Natural killer cell (primary cell): ENCODE results near the gene AUTS2. TPM values are rescaled to one million over a fixed set of nuclear protein-coding genes. Genes with fewer than 3 reads are reported as not detected.

Experiments
- ATAC-seq, 3 donors: fragments of 150-1000 bp in 2 of 3; fragments of 200-7000 bp in 1 of 3; cut with Tn5 transposase; 1 replicate in 1 of 3; 2 replicates in 2 of 3; pipeline ENCODE4 v1.10.0; 2021; ENCODE audit warnings: mild to moderate bottlenecking in 2 of 3, moderate library complexity in 2 of 3
- DNase-seq, 2 donors: peaks; one replicate each; pipeline versions ENCODE4 v3.0.0 to v3.0.0-alpha.2; 2013 to 2021; ENCODE audit warnings: mixed read lengths in 1 of 2
- H3K27ac ChIP-seq: one replicate; pipeline ENCODE4 v1.5.1; 2013; ENCODE audit warnings: mild to moderate bottlenecking, low read length
- H3K27me3 ChIP-seq: one replicate; pipeline ENCODE4 v1.6.1; 2013; ENCODE audit warnings: low read length; ENCODE audit not compliant: control insufficient read depth, insufficient read depth
- H3K36me3 ChIP-seq: one replicate; pipeline ENCODE4 v1.6.1; 2013; ENCODE audit warnings: low read length; ENCODE audit not compliant: control insufficient read depth, insufficient read depth
- H3K4me1 ChIP-seq: one replicate; pipeline ENCODE4 v1.6.1; 2013; ENCODE audit warnings: low read length; ENCODE audit not compliant: control insufficient read depth, insufficient read depth
- H3K4me3 ChIP-seq: one replicate; pipeline ENCODE4 v1.5.1; 2013; ENCODE audit warnings: low read length
- H3K9me3 ChIP-seq: one replicate; pipeline ENCODE4 v1.6.1; 2013; ENCODE audit warnings: low read length; ENCODE audit not compliant: control insufficient read depth, insufficient read depth
- H3K27ac Mint-ChIP-seq, 2 donors: one replicate each; pipeline ENCODE4 v1.8.0; 2022; ENCODE audit warnings: mild to moderate bottlenecking in 2 of 2, mixed read lengths in 2 of 2, moderate library complexity in 1 of 2
- H3K27me3 Mint-ChIP-seq, 2 donors: one replicate each; pipeline ENCODE4 v1.8.0; 2022; ENCODE audit warnings: low read depth in 2 of 2, mixed read lengths in 2 of 2
- H3K36me3 Mint-ChIP-seq: one replicate; pipeline ENCODE4 v1.8.0; 2022; ENCODE audit warnings: mixed read lengths
- H3K4me1 Mint-ChIP-seq, 2 donors: one replicate each; pipeline ENCODE4 v1.8.0; 2022; ENCODE audit warnings: mixed read lengths in 2 of 2
- H3K4me3 Mint-ChIP-seq: one replicate; pipeline ENCODE4 v1.8.0; 2022; ENCODE audit warnings: mild to moderate bottlenecking, moderate library complexity, mixed read lengths
- H3K9me3 Mint-ChIP-seq, 2 donors: one replicate each; pipeline ENCODE4 v1.8.0; 2022; ENCODE audit warnings: mixed read lengths in 2 of 2
- CTCF ChIP-seq: fragments of 200-600 bp; IDR thresholded peaks from one replicate; pipeline ENCODE4 v1.8.0; 2022; ENCODE audit warnings: antibody characterized with exemption
- WGBS: methylation state at CpG from one replicate; pipeline ENCODE4 v1.1.7; 2013; ENCODE audit warnings: missing lambda C conversion rate; ENCODE audit not compliant: insufficient coverage; 5-methylcytosine and 5-hydroxymethylcytosine counted together
- intact Hi-C: fragments of 100-400 bp; cut with micrococcal nuclease; formaldehyde crosslinking; loops from one replicate; pipeline ENCODE4 v1.14.2; 2022
- total RNA-seq, 4 donors: library from RNA; stranded (reverse); fragments of 120-200 nt in 1 of 4; gene quantifications; one replicate each; pipeline versions ENCODE4 v1.2.3 to v1.2.4, GENCODE V29; 2013 to 2022

Gene AUTS2
- total RNA-seq, 3 donors from 2014 or later (not counting 1 experiment from before 2014, with no cell fraction given) = 147 to 197 (median 155) TPM

- no peaks in the 10 kb centered on the region for H3K4me1 ChIP-seq
- H3K4me3 ChIP-seq = no peak overlapping the region
- H3K27me3 ChIP-seq = no peaks in the 10 kb centered on the region
- ATAC-seq (no peak), DNase-seq (no peak)
- Mint-ChIP-seq H3K9me3 (no peaks in the 10 kb centered on the region), H3K4me3 (no peak overlapping the region), H3K4me1 (peaks cover 0 to 39% of the 10 kb centered on the region in 2 donors), H3K27ac (no peak overlapping the region), H3K27me3 (peaks cover 0 to 8% of the 10 kb centered on the region in 2 donors), H3K36me3 (no peaks in the 10 kb centered on the region)
- H3K27ac ChIP-seq = no peak overlapping the region
- no peaks in the 10 kb centered on the region for H3K36me3 ChIP-seq
- 92% methylated on average over 2 of the region's 2 CpGs for WGBS
- intact Hi-C loops = no loop called here
- H3K9me3 ChIP-seq = no peaks in the 10 kb centered on the region
- TF ChIP-seq CTCF = no peak
Observed at GRCh38 chr7:69706070-69706469, 107.8 kb downstream of the AUTS2 start.

- H3K27ac Mint-ChIP-seq = no peak overlapping the region
- TF ChIP-seq CTCF = no peak
- no peaks in the 10 kb centered on the region for H3K9me3 Mint-ChIP-seq
- H3K4me3 Mint-ChIP-seq = no peak overlapping the region
- intact Hi-C loops = no loop called here
- H3K9me3 ChIP-seq = no peaks in the 10 kb centered on the region
- no peaks in the 10 kb centered on the region for H3K27me3 ChIP-seq
- H3K36me3 Mint-ChIP-seq = no peaks in the 10 kb centered on the region
- no peak overlapping the region for H3K4me3 ChIP-seq
- no peak for DNase-seq
- WGBS = 95% methylated on average over 2 of the region's 2 CpGs
- no peaks in the 10 kb centered on the region for H3K4me1 ChIP-seq
- H3K27me3 Mint-ChIP-seq = peaks cover 5 to 17% of the 10 kb centered on the region in 2 donors
- H3K36me3 ChIP-seq = no peaks in the 10 kb centered on the region
- H3K4me1 Mint-ChIP-seq = peaks cover 0 to 24% of the 10 kb centered on the region in 2 donors
- no peak for ATAC-seq
- no peak overlapping the region for H3K27ac ChIP-seq
Observed at GRCh38 chr7:69708857-69709256, 110.6 kb downstream of the AUTS2 start.

- no peak for DNase-seq
- H3K9me3 ChIP-seq = no peaks in the 10 kb centered on the region
- H3K27me3 ChIP-seq = no peaks in the 10 kb centered on the region
- no peak for TF ChIP-seq CTCF
- intact Hi-C loops = no loop called here
- no peaks in the 10 kb centered on the region for H3K4me1 ChIP-seq
- no peak for ATAC-seq
- peaks cover 5 to 24% of the 10 kb centered on the region in 2 donors for H3K27me3 Mint-ChIP-seq
- H3K36me3 ChIP-seq = no peaks in the 10 kb centered on the region
- WGBS = 72% methylated on average over 5 of the region's 5 CpGs
- no peak overlapping the region for H3K4me3 Mint-ChIP-seq
- H3K4me3 ChIP-seq = no peak overlapping the region
- H3K36me3 Mint-ChIP-seq = no peaks in the 10 kb centered on the region
- peaks cover 0 to 21% of the 10 kb centered on the region in 2 donors for H3K4me1 Mint-ChIP-seq
- no peaks in the 10 kb centered on the region for H3K9me3 Mint-ChIP-seq
- no peak overlapping the region for H3K27ac Mint-ChIP-seq
- no peak overlapping the region for H3K27ac ChIP-seq
Observed at GRCh38 chr7:69710768-69711438, 112.6 kb downstream of the AUTS2 start.
